ENCODE measurements around the gene MAVS.

- TF ChIP-seq MAX (CRISPR knock-in tag; IDR thresholded peaks at IDR 0.05) (no peak), IRF2 (CRISPR knock-in tag; IDR thresholded peaks at IDR 0.05; ENCODE audit: borderline replicate concordance, low read depth) (no peak), JUN (CRISPR knock-in tag; IDR thresholded peaks at IDR 0.05) (no peak), CTCF (IDR thresholded peaks at IDR 0.05) (no peak), SMAD3 (CRISPR knock-in tag; IDR thresholded peaks at IDR 0.05; ENCODE audit: borderline replicate concordance) (no peak), E2F4 (CRISPR knock-in tag; IDR thresholded peaks at IDR 0.05; ENCODE audit: borderline replicate concordance, low read depth) (no peak), USF2 (CRISPR knock-in tag; IDR thresholded peaks at IDR 0.05) (no peak), GTF2I (CRISPR knock-in tag; conservative IDR thresholded peaks at IDR 0.05) (no peak)
These were observed 55.2 kb downstream of the MAVS start for GRCh38 chr20:3901706-3902440.
